NCI-H69 (cell line): ENCODE data around the gene POLR3GL.
A peak's percentile ranks its signal among the peaks of the same experiment; 100 is the strongest.
"Not testable (repeated sequence)": the region's sequence is repeated elsewhere in the genome, so short reads cannot be mapped to it uniquely, and the experiment has no call there.

Experiments
- DNase-seq: peaks from one replicate; lab custom pipeline; 2025; lab: John Stamatoyannopoulos, UW

The POLR3GL gene

GRCh38 chr1:145964328-145965118, at the start of gene POLR3GL, which contains the start of gene ANKRD34A:
Gene POLR3GL, plus strand, starts transcription at chr1:145964690. Its CDS starts 10,176 bp downstream, at chr1:145974866.
Gene ANKRD34A, minus strand, starts transcription at chr1:145964575. Its CDS starts 2,816 bp downstream, at chr1:145961759.
- peak; percentile 98 for DNase-seq

GRCh38 chr1:145916745-145917144, 47.7 kb upstream of the POLR3GL start:
- no peak for DNase-seq

DNA sequence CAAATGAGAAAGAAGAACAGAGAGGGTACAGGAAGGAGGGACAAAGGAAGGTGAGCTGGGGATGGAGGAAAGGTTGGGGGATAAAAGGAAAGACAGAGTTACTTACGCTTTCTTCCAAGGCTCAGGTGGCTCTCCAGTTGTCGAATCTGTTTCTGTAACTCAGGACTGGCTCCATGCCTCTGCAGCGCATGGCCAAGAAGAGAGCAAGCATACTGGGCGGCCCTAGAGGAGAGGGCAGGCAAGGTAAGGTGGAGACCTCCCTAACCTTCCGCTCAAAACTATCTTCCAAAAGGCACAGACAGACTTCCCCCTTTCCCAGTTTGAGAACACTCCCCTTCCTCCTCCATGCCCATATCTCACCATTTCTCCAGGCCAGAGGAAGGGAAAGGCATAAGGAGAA, 46.9 kb upstream of the POLR3GL start:
- DNase-seq: no peak

- DNase-seq: peak; percentile 96
Measured at GRCh38 chr1:145918144-145918991, 46.1 kb upstream of the POLR3GL start, which contains the start of gene PEX11B. Gene PEX11B, minus strand, starts transcription at chr1:145918717. Its CDS starts 29 bp downstream, at chr1:145918688.

GRCh38 chr1:145918992-145919939, 45.2 kb upstream of the POLR3GL start:
- DNase-seq: peak; percentile 71

DNA sequence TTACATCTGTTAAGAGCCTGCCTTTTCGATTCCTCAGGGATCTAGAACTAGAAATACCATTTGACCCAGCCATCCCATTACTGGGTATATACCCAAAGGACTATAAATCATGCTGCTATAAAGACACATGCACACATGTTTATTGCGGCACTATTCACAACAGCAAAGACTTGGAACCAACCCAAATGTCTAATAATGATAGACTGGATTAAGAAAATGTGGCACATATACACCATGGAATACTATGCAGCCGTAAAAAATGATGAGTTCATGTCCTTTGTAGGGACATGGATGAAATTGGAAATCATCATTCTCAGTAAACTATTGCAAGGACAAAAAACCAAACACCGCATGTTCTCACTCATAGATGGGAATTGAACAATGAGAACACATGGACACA, 44.2 kb upstream of the POLR3GL start:
- not testable (repeated sequence) for DNase-seq

DNA sequence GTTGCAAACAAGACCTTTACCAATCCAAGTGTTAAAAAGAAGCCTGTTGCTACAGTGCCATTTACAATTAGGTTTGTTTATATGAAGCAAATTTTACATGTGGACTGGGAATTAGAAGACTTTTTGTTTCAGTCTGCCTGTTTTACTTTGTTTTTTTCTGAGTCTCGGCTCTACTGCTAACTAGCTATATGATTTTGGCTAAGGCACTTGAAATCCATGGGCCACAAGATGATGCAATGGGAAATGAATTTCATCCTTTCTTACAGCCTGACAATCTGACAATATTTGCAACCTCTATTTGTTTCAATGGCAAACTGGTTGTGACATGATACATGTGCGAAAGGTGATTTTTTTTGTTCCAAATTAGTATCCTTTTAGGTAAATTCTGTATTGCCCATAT, 42.2 kb upstream of the POLR3GL start:
- no peak for DNase-seq

- DNase-seq: peak; percentile 58
Measured at GRCh38 chr1:145926686-145927062, 37.8 kb upstream of the POLR3GL start.

GRCh38 chr1:145927063-145927886, 37.2 kb upstream of the POLR3GL start, which contains the start of gene RBM8A:
Gene RBM8A, minus strand, starts transcription at chr1:145927484. Its CDS starts 58 bp downstream, at chr1:145927426.
- DNase-seq: peak; percentile 99

DNA sequence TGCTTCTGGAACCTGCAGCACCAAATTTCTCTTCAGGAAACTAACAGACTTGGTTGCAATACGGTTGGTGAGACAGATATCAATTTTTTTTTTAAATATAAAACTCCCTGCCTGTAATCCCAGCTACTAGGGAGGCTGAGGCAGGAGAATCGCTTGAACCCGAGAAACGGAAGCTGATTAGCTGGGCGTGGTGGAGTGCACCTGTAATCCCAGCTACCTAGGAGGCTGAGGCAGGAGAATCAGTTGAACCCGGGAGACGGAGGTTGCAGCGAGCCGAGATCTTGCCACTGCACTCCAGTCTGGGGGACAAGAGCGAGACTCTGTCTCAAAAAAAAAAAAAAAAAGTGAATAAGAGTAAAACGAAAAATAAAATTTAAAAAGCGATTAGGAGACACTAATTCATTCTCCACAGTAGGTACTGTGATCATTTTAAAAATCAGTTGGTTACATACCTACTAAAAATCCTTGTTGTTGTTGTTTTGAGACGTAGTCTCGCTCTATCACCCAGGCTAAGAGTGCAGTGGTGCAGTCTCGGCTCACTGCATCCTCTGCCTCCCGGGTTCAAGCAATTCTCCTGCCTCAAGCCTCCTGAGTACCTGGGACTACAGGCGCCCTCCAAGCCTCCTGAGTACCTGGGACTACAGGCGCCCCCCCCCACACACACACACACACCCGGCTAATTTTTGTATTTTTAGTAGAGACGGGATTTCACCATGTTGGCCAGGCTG, 36.4 kb upstream of the POLR3GL start:
- peak; percentile 46 for DNase-seq

DNA sequence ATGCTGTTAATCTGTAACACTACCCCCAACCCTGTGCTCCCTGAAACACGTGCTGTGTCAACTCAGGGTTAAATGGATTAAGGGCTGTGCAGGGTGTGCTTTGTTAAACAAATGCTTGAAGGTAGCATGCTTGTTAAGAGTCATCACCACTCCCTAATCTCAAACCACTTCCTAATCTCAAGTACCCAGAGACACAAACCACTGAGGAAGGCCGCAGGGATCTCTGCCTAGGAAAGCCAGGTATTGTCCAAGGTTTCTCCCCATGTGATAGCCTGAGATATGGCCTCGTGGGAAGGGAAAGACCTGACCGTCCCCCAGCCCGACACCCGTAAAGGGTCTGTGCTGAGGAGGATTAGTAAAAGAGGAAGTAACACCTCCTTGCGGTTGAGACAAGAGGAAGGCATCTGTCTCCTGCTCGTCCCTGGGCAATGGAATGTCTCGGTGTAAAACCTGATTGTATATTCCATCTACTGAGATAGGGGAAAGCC, 31.9 kb upstream of the POLR3GL start:
- not testable (repeated sequence) for DNase-seq

DNA sequence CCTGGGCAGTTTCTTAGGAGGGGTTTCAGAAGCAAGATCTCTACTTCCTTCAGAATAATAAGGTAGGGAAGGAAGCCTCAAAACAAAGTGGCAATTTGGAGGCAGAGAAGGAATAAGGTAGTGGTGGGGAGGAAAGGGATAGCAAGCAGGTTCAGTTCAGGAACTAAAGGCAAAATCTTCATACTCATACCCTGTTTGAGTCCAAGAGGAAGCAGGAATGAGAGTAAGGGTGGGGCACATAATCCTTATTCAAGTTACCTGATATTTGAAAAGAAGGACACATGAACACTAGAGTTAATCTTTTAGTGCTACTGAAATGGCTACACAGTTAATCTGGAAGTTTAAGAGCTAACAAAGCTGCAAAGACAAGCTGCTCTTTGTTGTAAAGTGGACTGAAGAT, 28.8 kb upstream of the POLR3GL start:
- no peak for DNase-seq

GRCh38 chr1:145936247-145936646, 28.2 kb upstream of the POLR3GL start:
- DNase-seq: no peak

GRCh38 chr1:145937436-145937835, 27.1 kb upstream of the POLR3GL start:
- DNase-seq: no peak

- no peak for DNase-seq
Measured at GRCh38 chr1:145942405-145942804, 22.1 kb upstream of the POLR3GL start.

DNA sequence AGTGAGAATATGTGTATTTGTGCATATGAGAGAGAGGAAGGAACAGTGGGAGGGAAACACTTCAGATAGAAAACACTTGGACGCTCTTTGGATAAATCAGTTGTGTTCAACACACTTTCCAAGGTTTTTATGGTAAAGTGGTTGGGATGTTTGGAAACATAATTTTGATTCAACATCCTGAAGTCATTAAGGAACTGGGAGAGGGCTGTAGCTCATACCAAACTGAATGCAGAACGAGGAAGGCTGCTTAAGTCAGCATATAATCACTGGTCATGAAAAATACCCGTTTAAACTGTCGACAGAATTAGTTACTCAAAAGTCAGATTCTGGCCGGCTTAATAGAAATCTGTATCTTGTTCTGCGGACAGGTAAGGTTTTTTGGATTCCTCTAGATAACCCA, 21.6 kb upstream of the POLR3GL start:
- no peak for DNase-seq

- no peak for DNase-seq
Measured at GRCh38 chr1:145944532-145944931, 20.0 kb upstream of the POLR3GL start.

DNA sequence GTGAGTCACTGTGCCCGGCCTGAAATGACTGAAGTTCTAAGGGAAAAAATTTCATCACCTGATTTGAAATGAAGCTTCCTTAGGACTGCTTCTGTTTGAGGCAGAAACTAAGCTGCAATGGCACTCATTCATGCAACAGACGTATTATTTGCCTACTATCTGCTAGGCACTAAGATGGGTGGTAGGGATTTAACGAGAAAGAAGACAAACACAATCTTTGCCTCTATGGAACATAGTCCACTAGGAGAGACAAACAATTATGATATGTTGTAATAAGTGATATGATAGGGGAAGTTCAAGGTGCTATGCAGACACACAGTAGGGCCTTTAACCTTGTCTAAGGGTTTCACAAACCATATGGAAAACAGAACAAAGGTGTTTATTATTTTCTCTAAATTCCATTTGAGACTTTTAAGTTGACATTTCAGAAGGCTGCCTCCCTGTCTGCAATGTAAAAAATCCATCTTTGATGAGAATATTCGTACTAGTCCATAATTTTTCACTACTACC, 18.0 kb upstream of the POLR3GL start:
- no peak for DNase-seq

DNA sequence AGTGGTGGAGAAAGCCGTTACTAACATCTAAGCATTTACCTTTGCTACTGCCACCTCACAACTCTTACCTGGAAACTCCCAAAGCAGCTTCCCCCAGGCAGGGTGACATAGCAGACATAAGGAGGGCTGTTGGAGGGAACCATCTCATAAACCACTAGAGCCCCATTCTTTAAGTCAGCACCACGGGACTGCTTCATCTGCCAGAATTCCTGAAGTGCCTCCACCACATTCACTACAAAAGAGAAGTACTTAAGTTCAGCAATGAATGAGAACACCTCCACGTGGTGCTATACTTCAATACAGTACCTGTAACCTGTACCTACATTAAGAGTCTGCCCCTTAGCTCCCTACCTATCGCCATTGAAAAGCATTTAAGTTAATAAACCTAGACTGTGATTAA, 16.9 kb upstream of the POLR3GL start:
- no peak for DNase-seq

- DNase-seq: no peak
Measured at GRCh38 chr1:145949219-145949618, 15.3 kb upstream of the POLR3GL start.
